Measurements from ENCODE around the gene HRH3.

The HRH3 gene

GRCh38 chr20:62219992-62220665 lies at the start of gene HRH3:
TSS of gene HRH3 (minus strand) at chr20:62220278. CDS start at chr20:62219970, 308 bp downstream.
- in situ Hi-C loops (cut with MboI; ENCODE audit: low sequenced_read_pairs), result no loop called here

- in situ Hi-C loops (cut with MboI; ENCODE audit: low sequenced_read_pairs), result no loop called here
Measured at GRCh38 chr20:62269871-62270270, 49.8 kb upstream of the HRH3 start.

GRCh38 chr20:62269378-62269777 lies 49.3 kb upstream of the HRH3 start:
- in situ Hi-C loops (cut with MboI; ENCODE audit: low sequenced_read_pairs), result no loop called here

- in situ Hi-C loops (cut with MboI; ENCODE audit: low sequenced_read_pairs), result no loop called here
Measured at GRCh38 chr20:62268228-62268900, 48.3 kb upstream of the HRH3 start.

GRCh38 chr20:62267543-62267942 lies 47.5 kb upstream of the HRH3 start:
- in situ Hi-C loops (cut with MboI; ENCODE audit: low sequenced_read_pairs), result no loop called here

- in situ Hi-C loops (cut with MboI; ENCODE audit: low sequenced_read_pairs), result no loop called here
Measured at GRCh38 chr20:62266851-62267250, 46.8 kb upstream of the HRH3 start.

GRCh38 chr20:62266340-62266739 lies 46.3 kb upstream of the HRH3 start:
- in situ Hi-C loops (cut with MboI; ENCODE audit: low sequenced_read_pairs), result no loop called here

GRCh38 chr20:62265365-62265764 lies 45.3 kb upstream of the HRH3 start:
- in situ Hi-C loops (cut with MboI; ENCODE audit: low sequenced_read_pairs), result no loop called here

GRCh38 chr20:62263396-62263795 lies 43.3 kb upstream of the HRH3 start:
- in situ Hi-C loops (cut with MboI; ENCODE audit: low sequenced_read_pairs), result no loop called here

- in situ Hi-C loops (cut with MboI; ENCODE audit: low sequenced_read_pairs), result no loop called here
Measured at GRCh38 chr20:62262064-62262463, 42.0 kb upstream of the HRH3 start.

GRCh38 chr20:62259294-62259565 lies 39.2 kb upstream of the HRH3 start:
- in situ Hi-C loops (cut with MboI; ENCODE audit: low sequenced_read_pairs), result no loop called here

- in situ Hi-C loops (cut with MboI; ENCODE audit: low sequenced_read_pairs), result no loop called here
Measured at GRCh38 chr20:62258499-62259293, 38.6 kb upstream of the HRH3 start.

- in situ Hi-C loops (cut with MboI; ENCODE audit: low sequenced_read_pairs), result no loop called here
Measured at GRCh38 chr20:62255976-62256375, 35.9 kb upstream of the HRH3 start.

- in situ Hi-C loops (cut with MboI; ENCODE audit: low sequenced_read_pairs), result no loop called here
Measured at GRCh38 chr20:62254021-62254724, 34.1 kb upstream of the HRH3 start.

GRCh38 chr20:62253398-62253797 lies 33.3 kb upstream of the HRH3 start:
- in situ Hi-C loops (cut with MboI; ENCODE audit: low sequenced_read_pairs), result no loop called here

- in situ Hi-C loops (cut with MboI; ENCODE audit: low sequenced_read_pairs), result no loop called here
Measured at GRCh38 chr20:62252342-62252966, 32.4 kb upstream of the HRH3 start.

GRCh38 chr20:62248890-62249560 lies 28.9 kb upstream of the HRH3 start:
- in situ Hi-C loops (cut with MboI; ENCODE audit: low sequenced_read_pairs), result no loop called here

GRCh38 chr20:62246872-62247652 lies 27.0 kb upstream of the HRH3 start:
- in situ Hi-C loops (cut with MboI; ENCODE audit: low sequenced_read_pairs), result no loop called here

- in situ Hi-C loops (cut with MboI; ENCODE audit: low sequenced_read_pairs), result no loop called here
Measured at GRCh38 chr20:62246431-62246830, 26.4 kb upstream of the HRH3 start.

GRCh38 chr20:62245911-62246280 lies 25.8 kb upstream of the HRH3 start:
- in situ Hi-C loops (cut with MboI; ENCODE audit: low sequenced_read_pairs), result no loop called here

Measured in HL-60/S4 treated with retinoic acid at 250 ng/mL for 4 days and 3 days (cell line).